GM18909 (cell line): ENCODE measurements around the gene YBX2.
"Not testable (repeated sequence)": the region's sequence is repeated elsewhere in the genome, so short reads cannot be mapped to it uniquely, and the experiment has no call there.

Experiments
- ATAC-seq: cut with Tn5 transposase; IDR thresholded peaks from one replicate; pipeline ENCODE4 v1.9.1; 2021; ENCODE audit warnings: mild to moderate bottlenecking; ENCODE audit not compliant: unreplicated experiment, poor library complexity

YBX2 gene

GRCh38 chr17:7251661-7252175 lies 42.7 kb downstream of the YBX2 start, which contains the start of gene CTDNEP1:
Gene CTDNEP1, minus strand, starts transcription at chr17:7251734. Its CDS starts 438 bp downstream, at chr17:7251296.
- ATAC-seq = peak; percentile 79

- no peak for ATAC-seq
Measured at GRCh38 chr17:7250695-7251627, 43.5 kb downstream of the YBX2 start.

DNA sequence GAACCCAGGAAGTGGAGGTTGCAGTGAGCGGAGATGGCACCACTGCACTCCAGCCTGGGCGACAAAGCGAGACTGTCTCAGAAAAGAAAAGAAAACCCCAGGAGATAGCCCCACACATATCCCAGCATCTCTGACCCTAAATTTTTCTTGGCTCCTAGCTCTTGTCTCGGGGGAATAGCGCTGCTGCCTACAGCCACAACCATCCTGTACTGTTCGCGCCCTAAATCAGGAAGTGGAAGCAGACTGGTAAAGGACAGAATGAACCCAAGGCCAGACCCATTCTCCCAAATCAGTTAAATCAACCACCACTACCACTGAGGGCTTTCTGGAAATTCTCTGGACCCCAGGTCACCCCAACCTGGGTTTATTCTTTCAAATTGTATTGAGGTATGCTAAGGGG lies 44.6 kb downstream of the YBX2 start:
- no peak for ATAC-seq

DNA sequence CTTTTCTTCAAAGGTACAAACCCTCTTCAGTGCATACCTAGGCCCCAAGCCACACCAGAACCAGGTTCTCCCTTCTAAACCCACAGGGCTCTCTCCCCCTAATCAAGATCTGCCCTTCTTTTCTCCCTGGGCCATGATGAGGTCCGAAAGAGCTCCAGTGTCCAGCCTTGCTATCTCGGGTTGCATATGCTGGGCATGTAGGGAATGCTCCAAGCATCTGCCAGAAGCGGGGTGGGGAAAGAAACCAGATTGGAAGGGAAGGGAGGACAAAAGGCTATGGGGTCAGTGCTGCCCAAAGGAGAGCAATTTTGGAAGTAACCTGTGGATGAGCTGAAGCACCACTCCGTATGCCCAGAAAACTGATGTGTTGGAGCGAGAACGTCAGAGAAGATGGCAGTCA lies 45.2 kb downstream of the YBX2 start:
- ATAC-seq = no peak

- ATAC-seq = no peak
Measured at GRCh38 chr17:7248796-7249195, 45.6 kb downstream of the YBX2 start.

- no peak for ATAC-seq
Measured at GRCh38 chr17:7246779-7247178, 47.7 kb downstream of the YBX2 start.

DNA sequence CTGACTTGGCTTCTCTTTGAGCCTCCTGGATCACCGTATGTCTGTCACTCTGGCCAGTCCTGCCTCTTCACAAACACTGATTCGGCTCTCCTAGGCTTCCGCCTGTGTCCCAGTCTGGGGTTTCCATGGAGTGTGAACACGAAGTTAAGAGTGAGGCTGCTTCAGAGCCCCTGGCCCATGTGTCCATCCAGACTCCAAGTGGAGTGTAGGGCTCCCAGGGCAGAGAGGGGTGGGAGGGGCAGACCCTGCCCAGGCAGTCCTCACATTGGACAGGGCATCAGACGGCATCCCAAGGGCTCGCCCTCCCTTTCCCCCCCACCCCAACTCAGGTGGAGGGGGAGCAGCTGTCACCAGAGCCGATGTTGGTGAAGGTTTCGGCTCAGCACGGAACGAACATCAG lies 50.6 kb downstream of the YBX2 start:
- ATAC-seq = not testable (repeated sequence)

- no peak for ATAC-seq
Measured at GRCh38 chr17:7243453-7243729, 51.0 kb downstream of the YBX2 start.

GRCh38 chr17:7242717-7243452 lies 51.6 kb downstream of the YBX2 start:
- ATAC-seq = peak; percentile 50

- ATAC-seq = peak; percentile 35
Measured at GRCh38 chr17:7241783-7242716, 52.4 kb downstream of the YBX2 start, which contains the start of gene GABARAP. Gene GABARAP, minus strand, starts transcription at chr17:7242449. Its CDS starts 119 bp downstream, at chr17:7242330.

DNA sequence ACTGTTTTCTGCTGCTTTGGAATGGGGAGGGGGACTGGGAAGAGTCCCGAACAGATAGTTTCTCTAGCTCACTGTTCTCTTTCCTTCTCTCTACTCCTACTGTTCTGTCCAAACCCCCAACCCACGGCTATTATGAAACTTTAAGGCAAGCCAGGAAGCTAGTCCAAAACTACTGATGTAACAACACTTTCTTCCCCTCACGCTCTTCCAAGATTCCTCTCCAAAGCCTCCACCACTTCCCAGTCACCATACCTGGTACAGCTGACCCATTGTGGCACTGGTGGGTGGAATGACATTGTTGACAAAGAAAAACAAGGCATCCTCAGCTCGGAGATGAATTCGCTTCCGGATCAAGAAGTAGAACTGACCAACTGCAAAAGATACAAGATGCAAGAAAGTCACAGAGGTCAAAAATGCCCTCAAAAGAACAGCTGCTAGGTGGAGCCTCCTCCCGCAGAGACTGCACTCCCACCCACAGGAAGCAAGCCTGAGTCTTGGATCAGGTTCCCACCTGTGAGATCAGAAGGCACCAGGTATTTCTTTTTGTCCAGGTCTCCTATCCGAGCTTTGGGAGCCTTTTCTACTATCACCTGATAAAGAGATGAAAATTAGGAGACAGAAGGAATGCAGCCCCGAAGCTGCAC lies 53.2 kb downstream of the YBX2 start:
- ATAC-seq = no peak

- no peak for ATAC-seq
Measured at GRCh38 chr17:7240375-7240774, 54.1 kb downstream of the YBX2 start.

DNA sequence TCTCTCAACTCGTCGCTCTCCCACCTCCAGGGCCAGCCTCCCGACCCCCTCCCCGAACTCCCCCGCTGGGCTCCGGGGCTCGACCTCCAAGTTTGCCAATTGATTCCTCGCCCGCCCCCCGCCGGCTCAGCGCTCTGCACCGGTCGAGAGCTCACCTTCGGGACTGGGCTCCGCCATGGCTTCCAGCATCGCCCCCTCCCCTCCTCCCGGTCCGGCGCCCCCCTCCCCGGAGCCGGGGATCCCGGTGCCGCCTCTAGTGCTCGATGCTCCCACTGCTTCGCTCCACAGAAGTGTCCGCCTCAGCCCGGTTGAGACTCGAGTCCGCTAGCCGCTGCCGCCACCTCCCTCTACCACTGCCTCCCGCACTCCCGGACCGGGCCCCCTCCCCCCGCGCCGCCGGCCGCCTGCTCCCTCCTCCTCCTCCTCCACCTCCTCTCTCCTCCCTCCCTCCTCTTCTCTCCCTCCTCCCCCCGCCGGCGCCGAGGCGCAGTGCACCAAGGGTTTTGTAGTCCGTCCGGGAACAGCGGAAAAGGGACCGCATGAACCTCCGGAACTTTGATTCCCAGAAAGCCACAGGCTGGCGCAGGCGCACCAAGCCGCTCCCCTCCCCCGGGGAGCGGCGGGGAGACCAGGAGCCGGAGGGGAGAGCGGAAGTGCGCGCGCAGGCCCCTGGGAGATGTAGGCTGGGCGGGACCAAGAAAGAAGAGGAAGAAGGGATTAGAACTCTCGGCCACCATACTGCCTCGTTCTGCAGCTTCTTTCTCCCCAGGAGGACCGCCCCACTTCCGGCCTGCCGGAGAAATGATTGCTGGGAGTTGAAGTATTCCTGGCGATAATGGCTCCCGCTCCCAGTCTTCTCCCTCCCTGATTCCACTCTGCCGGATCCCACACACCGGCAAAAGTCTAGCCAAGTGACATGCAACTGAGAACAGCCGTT lies 55.1 kb downstream of the YBX2 start, which contains the start of gene PHF23:
Gene PHF23, minus strand, starts transcription at position 367 of the 937 bp plus-strand sequence. Its CDS starts 178 bp downstream, at position 189.
- ATAC-seq = peak; percentile 46

DNA sequence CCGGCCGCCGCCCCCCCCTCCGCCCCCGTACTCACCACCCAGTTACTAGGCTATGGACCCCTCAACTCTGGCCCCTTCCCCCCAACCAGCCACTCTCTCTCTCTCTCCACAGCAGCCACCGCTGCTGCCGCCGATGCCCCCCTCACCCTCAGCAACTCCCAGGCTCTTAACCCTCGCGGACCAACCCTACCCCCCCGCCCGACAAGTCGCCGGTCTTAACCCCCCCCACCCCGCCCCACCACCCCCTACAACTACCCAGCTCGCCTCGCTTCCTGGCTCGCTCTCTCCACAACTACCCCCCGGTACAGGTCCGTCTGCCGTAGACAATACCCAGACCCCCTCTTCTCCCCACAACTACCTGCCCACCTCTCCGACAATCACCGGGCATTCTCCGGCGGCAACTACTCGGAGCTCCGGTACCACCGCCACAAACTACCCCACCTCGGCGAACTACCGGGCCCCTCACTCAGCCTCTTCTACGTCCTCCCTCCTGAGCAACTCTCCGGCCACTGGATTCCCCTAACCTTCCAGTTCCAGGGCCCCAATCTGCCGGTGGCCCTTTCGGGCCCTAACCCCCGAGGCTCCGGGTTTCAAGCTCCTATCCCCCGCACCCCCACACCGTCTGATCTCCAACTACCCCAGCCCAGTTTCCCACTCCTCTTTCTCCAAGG lies 55.9 kb downstream of the YBX2 start:
- no peak for ATAC-seq
